Keratinocyte (primary cell): ENCODE measurements around the gene PPP1CC. TPM values are rescaled to one million over a fixed set of nuclear protein-coding genes. Genes with fewer than 3 reads are reported as not detected.

Source experiments
- DNase-seq: peaks from one replicate; pipeline ENCODE4 v3.0.0-alpha.2; 2011; ENCODE audit warnings: low read depth, missing footprints, low spot score
- FAIRE-seq: peaks from 2 replicates; lab custom pipeline; 2011; peaks lifted over from hg19 to GRCh38; lab: Jason Lieb, UNC
- H2AFZ ChIP-seq: 2 replicates; pipeline ENCODE4 v1.6.0; 2012; ENCODE audit warnings: low read length, control low read depth, inconsistent platforms; ENCODE audit not compliant: control insufficient read depth
- H3K27ac ChIP-seq: 2 replicates; pipeline ENCODE4 v1.5.1; 2011; ENCODE audit warnings: low read length; ENCODE audit not compliant: control insufficient read depth, insufficient read depth
- H3K27me3 ChIP-seq: 3 replicates; pipeline ENCODE4 v1.6.0; 2011; ENCODE audit warnings: low read length; ENCODE audit not compliant: control insufficient read depth, insufficient read depth; ENCODE audit errors: extremely low read depth
- H3K36me3 ChIP-seq, 2 experiments: 2 replicates in 1 of 2; 3 replicates in 1 of 2; pipeline ENCODE4 v1.5.1; 2011; ENCODE audit warnings: low read length in 2 of 2, mild to moderate bottlenecking in 1 of 2; ENCODE audit not compliant: control insufficient read depth in 2 of 2, insufficient read depth in 2 of 2; ENCODE audit errors: extremely low read depth in 1 of 2
- H3K4me1 ChIP-seq: 3 replicates; pipeline ENCODE4 v1.5.1; 2011; ENCODE audit warnings: low read length; ENCODE audit not compliant: control insufficient read depth, insufficient read depth; ENCODE audit errors: extremely low read depth
- H3K4me2 ChIP-seq: 3 replicates; pipeline ENCODE4 v1.6.0; 2011; ENCODE audit warnings: low read depth, low read length; ENCODE audit not compliant: control insufficient read depth, insufficient read depth; ENCODE audit errors: extremely low read depth
- H3K4me3 ChIP-seq, 3 experiments: fragments of 200-600 bp in 1 of 3; sonication (generic) in 1 of 3; 2 replicates in 2 of 3; 3 replicates in 1 of 3; pipeline ENCODE4 v1.5.1; 2011 to 2016; ENCODE audit warnings: low read length in 3 of 3, mild to moderate bottlenecking in 3 of 3, control low read depth in 2 of 3, inconsistent platforms in 1 of 3, low read depth in 1 of 3, mixed read lengths in 1 of 3, mixed run types in 1 of 3, moderate library complexity in 1 of 3; ENCODE audit not compliant: control insufficient read depth in 2 of 3, insufficient read depth in 2 of 3; ENCODE audit errors: extremely low read depth in 1 of 3
- H3K79me2 ChIP-seq: 2 replicates; pipeline ENCODE4 v1.6.0; 2012; ENCODE audit warnings: low read length; ENCODE audit not compliant: control insufficient read depth, insufficient read depth
- H3K9ac ChIP-seq: 3 replicates; pipeline ENCODE4 v1.6.0; 2011; ENCODE audit warnings: low read length; ENCODE audit not compliant: control insufficient read depth, insufficient read depth; ENCODE audit errors: extremely low read depth
- H3K9me1 ChIP-seq: 3 replicates; pipeline ENCODE4 v1.6.0; 2011; ENCODE audit warnings: low read length; ENCODE audit not compliant: control insufficient read depth, insufficient read depth; ENCODE audit errors: extremely low read depth
- H3K9me3 ChIP-seq: 2 replicates; pipeline ENCODE4 v1.5.1; 2012; ENCODE audit warnings: low read depth, low read length; ENCODE audit not compliant: control insufficient read depth
- H4K20me1 ChIP-seq: 3 replicates; pipeline ENCODE4 v1.6.0; 2011; ENCODE audit warnings: low read length; ENCODE audit not compliant: control insufficient read depth, insufficient read depth; ENCODE audit errors: extremely low read depth
- EZH2 ChIP-seq: IDR thresholded peaks from one replicate; pipeline ENCODE4 v1.6.1; 2012; ENCODE audit warnings: inconsistent platforms, mild to moderate bottlenecking, low read length, moderate library complexity
- dilution Hi-C: fragments of 300-500 bp; cut with MboI; formaldehyde crosslinking; loops from one replicate; pipeline ENCODE4 v1.7.0; 2020; ENCODE audit warnings: low sequenced_read_pairs; ENCODE audit not compliant: extremely low pct_ligation_motif_present
- polyA plus RNA-seq, 5 experiments: library from polyadenylated mRNA; depleted of rRNA in 3 of 5; stranded (reverse) in 3 of 5; stranded (forward) in 1 of 5; unstranded in 1 of 5; fragments of >200 nt; gene quantifications; 1 replicate in 1 of 5; 2 replicates in 3 of 5; 3 replicates in 1 of 5; pipeline versions ENCODE4 v1.2.1 to v1.2.3, GENCODE V29; 2011 to 2012; ENCODE audit warnings: missing spikeins in 2 of 5, low read depth in 1 of 5, low replicate concordance in 1 of 5
- TF ChIP-seq, protein P1 (sequence below), 3 experiments: IDR thresholded peaks in 1 of 3; conservative IDR thresholded peaks in 1 of 3; optimal IDR thresholded peaks in 1 of 3; 2 replicates in 2 of 3; 3 replicates in 1 of 3; pipeline versions ENCODE3 to v1.5.1; 2011; ENCODE audit warnings: low read length in 3 of 3, mild to moderate bottlenecking in 3 of 3, moderate library complexity in 2 of 3, control low read depth in 1 of 3, inconsistent platforms in 1 of 3; ENCODE audit not compliant: insufficient read depth in 2 of 3; ENCODE audit errors: extremely low read depth in 1 of 3

The PPP1CC gene
- polyA plus RNA-seq, 1 donor (not counting 4 experiments of a cell fraction or from before 2014, with no cell fraction given): 158 TPM

DNA sequence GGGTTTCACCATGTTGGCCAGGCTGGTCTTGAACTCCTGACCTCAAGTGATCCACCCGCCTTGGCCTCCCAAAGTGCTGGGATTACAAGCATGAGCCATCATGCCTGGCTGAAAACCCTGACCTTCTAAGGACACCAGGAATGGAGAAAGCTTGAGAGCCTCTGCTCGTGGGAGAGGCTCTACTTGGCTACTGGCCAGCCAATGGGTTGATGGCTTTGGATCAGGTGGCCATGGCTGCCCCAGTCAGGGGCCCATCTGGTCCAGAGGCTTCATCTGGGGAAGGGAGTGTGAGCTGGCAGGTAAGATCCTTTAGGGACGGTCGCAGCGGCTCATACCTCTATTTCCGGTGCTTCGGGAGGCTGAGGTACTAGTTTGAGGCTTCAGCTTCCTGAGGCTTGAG, 42.5 kb upstream of the PPP1CC start:
- no peaks in the 10 kb centered on the region for H3K9me1 ChIP-seq
- H4K20me1 ChIP-seq: no peaks in the 10 kb centered on the region
- no peak overlapping the region for H3K4me2 ChIP-seq
- no peak overlapping the region for H3K27ac ChIP-seq
- H3K36me3 ChIP-seq: no peaks in the 10 kb centered on the region
- H3K79me2 ChIP-seq: no peaks in the 10 kb centered on the region
- dilution Hi-C loops: no loop called here
- H3K9me3 ChIP-seq: no peaks in the 10 kb centered on the region
- no peak overlapping the region for H3K9ac ChIP-seq
- no peaks in the 10 kb centered on the region for H3K4me1 ChIP-seq
- no peak overlapping the region for H2AFZ ChIP-seq
- FAIRE-seq: no peak
- DNase-seq: no peak
- H3K27me3 ChIP-seq: no peaks in the 10 kb centered on the region
- no peak overlapping the region for H3K4me3 ChIP-seq
- TF ChIP-seq, protein P1, sequence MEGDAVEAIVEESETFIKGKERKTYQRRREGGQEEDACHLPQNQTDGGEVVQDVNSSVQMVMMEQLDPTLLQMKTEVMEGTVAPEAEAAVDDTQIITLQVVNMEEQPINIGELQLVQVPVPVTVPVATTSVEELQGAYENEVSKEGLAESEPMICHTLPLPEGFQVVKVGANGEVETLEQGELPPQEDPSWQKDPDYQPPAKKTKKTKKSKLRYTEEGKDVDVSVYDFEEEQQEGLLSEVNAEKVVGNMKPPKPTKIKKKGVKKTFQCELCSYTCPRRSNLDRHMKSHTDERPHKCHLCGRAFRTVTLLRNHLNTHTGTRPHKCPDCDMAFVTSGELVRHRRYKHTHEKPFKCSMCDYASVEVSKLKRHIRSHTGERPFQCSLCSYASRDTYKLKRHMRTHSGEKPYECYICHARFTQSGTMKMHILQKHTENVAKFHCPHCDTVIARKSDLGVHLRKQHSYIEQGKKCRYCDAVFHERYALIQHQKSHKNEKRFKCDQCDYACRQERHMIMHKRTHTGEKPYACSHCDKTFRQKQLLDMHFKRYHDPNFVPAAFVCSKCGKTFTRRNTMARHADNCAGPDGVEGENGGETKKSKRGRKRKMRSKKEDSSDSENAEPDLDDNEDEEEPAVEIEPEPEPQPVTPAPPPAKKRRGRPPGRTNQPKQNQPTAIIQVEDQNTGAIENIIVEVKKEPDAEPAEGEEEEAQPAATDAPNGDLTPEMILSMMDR (optimal IDR thresholded peaks at IDR 0.05 in 1 of 3, IDR thresholded peaks at IDR 0.05 in 1 of 3, conservative IDR thresholded peaks at IDR 0.05 in 1 of 3; ENCODE audit: extremely low read depth in 1 of 3, insufficient read depth in 2 of 3, low read length in 3 of 3): no peak
- no peak for TF ChIP-seq EZH2

DNA sequence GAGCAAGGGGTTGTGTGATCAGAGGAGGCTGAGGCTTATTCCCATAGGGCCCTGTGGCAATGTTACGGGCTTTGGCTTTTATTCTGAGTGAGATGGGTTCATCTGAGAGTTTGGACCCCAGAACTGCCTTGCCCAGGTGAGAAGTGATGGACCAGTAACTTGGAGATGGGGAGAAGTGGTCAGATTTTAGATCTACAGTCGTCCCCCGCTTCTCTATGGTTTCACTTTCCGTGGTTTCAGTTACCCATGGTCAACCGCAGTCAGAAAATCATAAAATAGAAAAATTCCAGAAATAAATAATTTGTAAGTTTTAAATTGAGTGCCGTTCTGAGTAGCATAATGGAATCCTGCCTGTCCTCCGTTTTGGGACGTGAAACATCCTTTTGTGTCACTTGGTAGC, 40.2 kb upstream of the PPP1CC start:
- no peak overlapping the region for H3K4me3 ChIP-seq
- dilution Hi-C loops: no loop called here
- no peaks in the 10 kb centered on the region for H3K9me1 ChIP-seq
- no peaks in the 10 kb centered on the region for H4K20me1 ChIP-seq
- H3K4me1 ChIP-seq: no peaks in the 10 kb centered on the region
- no peak overlapping the region for H3K27ac ChIP-seq
- TF ChIP-seq EZH2: no peak
- TF ChIP-seq, protein P1 (optimal IDR thresholded peaks at IDR 0.05 in 1 of 3, IDR thresholded peaks at IDR 0.05 in 1 of 3, conservative IDR thresholded peaks at IDR 0.05 in 1 of 3; ENCODE audit: extremely low read depth in 1 of 3, insufficient read depth in 2 of 3, low read length in 3 of 3): no peak
- H3K4me2 ChIP-seq: no peak overlapping the region
- no peaks in the 10 kb centered on the region for H3K79me2 ChIP-seq
- no peaks in the 10 kb centered on the region for H3K9me3 ChIP-seq
- FAIRE-seq (no peak), DNase-seq (no peak)
- H3K36me3 ChIP-seq: no peaks in the 10 kb centered on the region
- no peaks in the 10 kb centered on the region for H3K27me3 ChIP-seq
- H2AFZ ChIP-seq: no peak overlapping the region
- H3K9ac ChIP-seq: no peak overlapping the region
